ENCODE measurements around the gene CCNB3.

CCNB3 gene

GRCh38 chrX:50375481-50376267, 171.1 kb downstream of the CCNB3 start:
- no peak for DNase-seq (ENCODE audit: low read depth in 2 of 2)

GRCh38 chrX:50381729-50382415, 177.3 kb downstream of the CCNB3 start:
- DNase-seq (ENCODE audit: low read depth in 2 of 2): no peak

GRCh38 chrX:50386520-50386919, 182.0 kb downstream of the CCNB3 start:
- no peak for DNase-seq (ENCODE audit: low read depth in 2 of 2)

GRCh38 chrX:50393902-50394301, 189.3 kb downstream of the CCNB3 start:
- no peak for DNase-seq (ENCODE audit: low read depth in 2 of 2)

Measured in activated CD4-positive, alpha-beta T cell treated with anti-CD3 and anti-CD28 coated beads for 24 hours (primary cell).